NB4 (cell line): ENCODE data around the gene IL17REL.

Experiments used
- TF ChIP-seq, protein P1 (sequence below): IDR thresholded peaks from 2 replicates; pipeline ENCODE4 v1.6.1; 2011; ENCODE audit warnings: low read depth, low read length
- TF ChIP-seq, protein P2 (sequence below): IDR thresholded peaks from one replicate; pipeline ENCODE4 v1.5.1; 2012; ENCODE audit warnings: low read depth, low read length

DNA sequence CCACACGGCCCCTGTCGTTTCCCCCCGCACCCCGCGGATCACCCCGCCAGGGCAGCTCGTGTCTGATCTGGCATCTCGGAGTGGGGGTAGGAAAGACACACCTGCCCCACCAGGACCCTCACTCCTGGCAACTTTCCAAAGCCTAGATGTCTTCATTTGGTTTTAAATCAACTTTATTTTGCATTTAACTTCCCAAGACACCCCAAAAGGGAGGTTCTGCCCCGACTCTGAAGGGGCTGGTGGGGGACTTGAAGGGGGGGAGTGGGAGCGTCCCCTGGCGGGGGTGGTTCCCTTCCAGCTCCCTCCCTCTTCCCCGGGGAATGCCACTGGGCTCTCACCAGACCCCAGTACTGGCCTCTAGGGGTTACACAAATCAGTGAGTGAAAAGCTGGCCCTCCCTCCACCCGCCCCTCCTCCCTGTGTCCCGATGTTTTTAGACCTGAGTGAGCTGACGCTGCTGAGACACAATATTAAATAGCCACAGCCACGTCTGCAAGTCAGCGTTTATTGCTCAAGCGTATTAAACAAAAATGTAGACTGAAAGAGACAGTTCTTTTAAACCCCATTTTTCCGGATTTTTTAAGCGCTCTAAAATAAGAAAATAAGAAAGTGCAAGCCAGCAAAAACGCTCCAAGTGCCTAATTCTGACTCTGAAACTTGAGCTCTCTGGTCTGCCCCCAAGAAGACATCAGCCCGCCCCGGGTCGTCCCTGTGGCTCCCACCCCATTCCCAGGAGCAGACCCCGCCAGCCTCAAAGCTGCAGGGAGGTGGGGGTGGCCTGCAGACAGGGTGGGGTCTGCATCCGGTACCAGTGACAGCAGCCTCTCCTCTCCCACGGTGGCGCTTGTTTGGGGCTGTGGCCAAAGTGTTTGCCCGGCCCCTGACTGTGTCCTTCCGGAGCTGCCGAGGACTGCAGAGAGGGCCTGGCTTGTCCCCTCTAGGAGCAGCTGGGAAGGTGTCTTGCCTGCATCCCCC, 46.6 kb upstream of the IL17REL start:
- TF ChIP-seq, protein P1, sequence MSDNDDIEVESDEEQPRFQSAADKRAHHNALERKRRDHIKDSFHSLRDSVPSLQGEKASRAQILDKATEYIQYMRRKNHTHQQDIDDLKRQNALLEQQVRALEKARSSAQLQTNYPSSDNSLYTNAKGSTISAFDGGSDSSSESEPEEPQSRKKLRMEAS = no peak
- TF ChIP-seq, protein P2, sequence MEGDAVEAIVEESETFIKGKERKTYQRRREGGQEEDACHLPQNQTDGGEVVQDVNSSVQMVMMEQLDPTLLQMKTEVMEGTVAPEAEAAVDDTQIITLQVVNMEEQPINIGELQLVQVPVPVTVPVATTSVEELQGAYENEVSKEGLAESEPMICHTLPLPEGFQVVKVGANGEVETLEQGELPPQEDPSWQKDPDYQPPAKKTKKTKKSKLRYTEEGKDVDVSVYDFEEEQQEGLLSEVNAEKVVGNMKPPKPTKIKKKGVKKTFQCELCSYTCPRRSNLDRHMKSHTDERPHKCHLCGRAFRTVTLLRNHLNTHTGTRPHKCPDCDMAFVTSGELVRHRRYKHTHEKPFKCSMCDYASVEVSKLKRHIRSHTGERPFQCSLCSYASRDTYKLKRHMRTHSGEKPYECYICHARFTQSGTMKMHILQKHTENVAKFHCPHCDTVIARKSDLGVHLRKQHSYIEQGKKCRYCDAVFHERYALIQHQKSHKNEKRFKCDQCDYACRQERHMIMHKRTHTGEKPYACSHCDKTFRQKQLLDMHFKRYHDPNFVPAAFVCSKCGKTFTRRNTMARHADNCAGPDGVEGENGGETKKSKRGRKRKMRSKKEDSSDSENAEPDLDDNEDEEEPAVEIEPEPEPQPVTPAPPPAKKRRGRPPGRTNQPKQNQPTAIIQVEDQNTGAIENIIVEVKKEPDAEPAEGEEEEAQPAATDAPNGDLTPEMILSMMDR = no peak
